K562 (cell line): ENCODE measurements around the gene GABARAPL2. TPM values are rescaled to one million over a fixed set of nuclear protein-coding genes. Genes with fewer than 3 reads are reported as not detected.

Experiments
- ARID4B ChIP-seq: sonication (generic); formaldehyde crosslinking; IDR thresholded peaks from 2 replicates; pipeline ENCODE4 v1.8.0; 2022; ENCODE audit warnings: mild to moderate bottlenecking, missing genetic modification reagents
- CREM ChIP-seq: IDR thresholded peaks from 2 replicates; pipeline ENCODE4 v1.6.1; 2014; ENCODE audit warnings: antibody characterized with exemption, low read depth
- EGR1 ChIP-seq: fragments of 450-650 bp; conservative IDR thresholded peaks from 2 replicates; pipeline ENCODE4 v1.6.1; 2017; ENCODE audit warnings: mild to moderate bottlenecking
- GTF2E2 ChIP-seq: fragments of 200-800 bp; sonication (Bioruptor generic); IDR thresholded peaks from 2 replicates; pipeline ENCODE4 v1.6.1; 2016; ENCODE audit warnings: missing genetic modification characterization, missing compliant biosample characterization
- HDAC1 ChIP-seq, 2 experiments: fragments of 450-650 bp; IDR thresholded peaks; 2 replicates each; pipeline ENCODE4 v1.6.1; 2016 to 2017; ENCODE audit warnings: inconsistent platforms in 1 of 2, mild to moderate bottlenecking in 1 of 2, moderate library complexity in 1 of 2
- KDM5B ChIP-seq: fragments of 200-600 bp; sonication (generic); IDR thresholded peaks from 2 replicates; pipeline ENCODE4 v1.6.1; 2012; ENCODE audit warnings: low read depth, mild to moderate bottlenecking, moderate library complexity, low read length, control low read depth, inconsistent platforms; ENCODE audit not compliant: insufficient replicate concordance
- MAFF ChIP-seq: IDR thresholded peaks from 2 replicates; pipeline ENCODE4 v1.6.1; 2012; ENCODE audit warnings: low read length, improper control_type of control experiment
- MAZ ChIP-seq, 2 experiments: fragments of 450-650 bp in 1 of 2; sonication (generic) in 1 of 2; formaldehyde crosslinking; IDR thresholded peaks in 1 of 2; conservative IDR thresholded peaks in 1 of 2; 2 replicates each; pipeline versions ENCODE4 v1.4.0 to v1.5.0; 2020; ENCODE audit warnings: mild to moderate bottlenecking in 1 of 2, missing genetic modification reagents in 1 of 2
- MXI1 ChIP-seq: IDR thresholded peaks from 2 replicates; pipeline ENCODE4 v1.6.1; 2011; ENCODE audit warnings: low read depth, mild to moderate bottlenecking, improper control_type of control experiment, low read length
- RBM22 ChIP-seq: fragments of 200-400 bp; formaldehyde crosslinking; IDR thresholded peaks from 2 replicates; pipeline ENCODE4 v1.6.1; 2018; ENCODE audit warnings: low read length, low read depth; ENCODE audit not compliant: poor library complexity, severe bottlenecking
- RFX5 ChIP-seq: IDR thresholded peaks from 2 replicates; pipeline ENCODE4 v1.6.1; 2011; ENCODE audit warnings: low read depth, mild to moderate bottlenecking, improper control_type of control experiment, low read length
- SMARCA5 ChIP-seq: fragments of 450-650 bp; IDR thresholded peaks from 2 replicates; pipeline ENCODE4 v1.6.1; 2016
- STAG1 ChIP-seq: sonication (generic); formaldehyde crosslinking; IDR thresholded peaks from 2 replicates; pipeline ENCODE4 v1.5.0; 2020; ENCODE audit warnings: missing genetic modification reagents, borderline replicate concordance
- ZBTB12 ChIP-seq: fragments of 250-450 bp; sonication (Bioruptor Pico); IDR thresholded peaks from 2 replicates; pipeline ENCODE4 v1.4.0; 2020
- ZFP36 ChIP-seq: fragments of 150-350 bp; IDR thresholded peaks from 2 replicates; pipeline ENCODE4 v1.6.1; 2018; ENCODE audit warnings: low read length, low read depth; ENCODE audit not compliant: partially characterized antibody
- ZKSCAN8 ChIP-seq: fragments of 200-800 bp; sonication (Bioruptor generic); IDR thresholded peaks from 2 replicates; pipeline ENCODE4 v1.6.1; 2016; ENCODE audit warnings: missing genetic modification characterization, missing compliant biosample characterization
- ZMIZ1 ChIP-seq, 2 experiments: fragments of 150-350 bp in 1 of 2; IDR thresholded peaks; 2 replicates each; pipeline ENCODE4 v1.6.1; 2012 to 2016; ENCODE audit warnings: low read depth in 2 of 2, low read length in 2 of 2, mild to moderate bottlenecking in 1 of 2, moderate library complexity in 1 of 2
- ZNF146 ChIP-seq: IDR thresholded peaks from one replicate; pipeline ENCODE4 v1.6.1; 2018; ENCODE audit warnings: missing compliant biosample characterization; ENCODE audit not compliant: unreplicated experiment
- ZNF354B ChIP-seq: fragments of 250-450 bp; sonication (Bioruptor Pico); IDR thresholded peaks from 2 replicates; pipeline ENCODE4 v1.4.0; 2020
- ZNF586 ChIP-seq: fragments of 450-650 bp; formaldehyde crosslinking; conservative IDR thresholded peaks from 2 replicates; pipeline ENCODE4 v1.4.0; 2020; ENCODE audit warnings: mild to moderate bottlenecking, moderate library complexity
- polyA plus RNA-seq, 8 experiments: library from polyadenylated mRNA; depleted of rRNA in 4 of 8; stranded (reverse) in 5 of 8; unstranded in 3 of 8; fragments of >200 nt; fragmentation: Nextera tagmentation in 2 of 8; fragmentation: Illumina TruSeq in 1 of 8; extraction: Ambion mirVana in 2 of 8; extraction: Trizol in 1 of 8; gene quantifications; 2 replicates each; pipeline versions ENCODE4 v1.2.1 to v1.2.3, GENCODE V29; 2011 to 2014; ENCODE audit warnings: inconsistent platforms in 1 of 8, missing spikeins in 1 of 8
- total RNA-seq, 7 experiments: library from RNA; depleted of rRNA in 6 of 7; stranded (reverse); fragments of >200 nt in 6 of 7; fragmentation: Illumina TruSeq in 2 of 7; extraction: Trizol in 2 of 7; gene quantifications; 2 replicates each; pipeline versions ENCODE4 v1.2.1 to v1.2.3, GENCODE V29; 2011 to 2021; ENCODE audit warnings: low replicate concordance in 1 of 7

Gene GABARAPL2
- total and polyA plus RNA-seq, 9 of the 15 experiments (the other 6 are each of a cell fraction or from before 2014, with no cell fraction given): 42.1 to 288 (median 91.8) TPM

- TF ChIP-seq ARID4B (peak; percentile 69), GTF2E2 (0 out of 2 replicates have a peak, but pooled peaks have one; percentile 8), ZNF586 (no peak), SMARCA5 (no peak), ZBTB12 (CRISPR knock-in tag) (no peak), ZNF354B (CRISPR knock-in tag) (no peak), RFX5 (peak; percentile 82), CREM (peak; percentile 58; the same call in 1 of the 2 replicates), MXI1 (peak; percentile 96), MAFF (no peak), MAZ (CRISPR knock-in tag; conservative IDR thresholded peaks at IDR 0.05 in 1 of 2, IDR thresholded peaks at IDR 0.05 in 1 of 2) (peak in 1 of 2 experiments; percentile 70; a peak in 2 of 4 replicates), ZMIZ1 (IDR thresholded peaks at IDR 0.05; ENCODE audit: low read depth in 2 of 2, low read length in 2 of 2) (no peak), RBM22 (peak; percentile 95), HDAC1 (IDR thresholded peaks at IDR 0.05) (peak in 1 of 2 experiments; percentile 93; a peak in 2 of 4 replicates), EGR1 (peak; percentile 89), ZFP36 (no peak), KDM5B (peak; percentile 47), ZNF146 (no peak), ZKSCAN8 (no peak), STAG1 (CRISPR knock-in tag) (no peak)
Measured at GRCh38 chr16:75555707-75556430, 10.3 kb upstream of the GABARAPL2 start, which contains the start of gene TMEM231 (continued).
